CD14-positive monocyte (primary cell): ENCODE data around the gene CCDC38. TPM values are rescaled to one million over a fixed set of nuclear protein-coding genes. Genes with fewer than 3 reads are reported as not detected.

Source experiments
- DNase-seq, 3 donors: peaks; one replicate each; pipeline ENCODE4 v3.0.0-alpha.2; 2011 to 2022
- H2AFZ ChIP-seq: 2 replicates; pipeline ENCODE4 v1.6.0; 2012; ENCODE audit warnings: mild to moderate bottlenecking, low read depth, low read length, inconsistent platforms; ENCODE audit not compliant: insufficient read depth, poor library complexity, severe bottlenecking
- H3K27ac ChIP-seq, 2 donors: 1 replicate in 1 of 2; 2 replicates in 1 of 2; pipeline ENCODE4 v1.5.1; 2012 to 2013; ENCODE audit warnings: low read length in 2 of 2, control low read depth in 1 of 2, inconsistent platforms in 1 of 2, low read depth in 1 of 2, mild to moderate bottlenecking in 1 of 2
- H3K27me3 ChIP-seq, 2 donors: one replicate each; pipeline versions ENCODE4 v1.6.0 to v1.6.1; 2011 to 2013; ENCODE audit warnings: low read length in 2 of 2; ENCODE audit not compliant: control insufficient read depth in 2 of 2, insufficient read depth in 2 of 2
- H3K36me3 ChIP-seq, 2 donors: replicated peaks in 1 of 2; 1 replicate in 1 of 2; 2 replicates in 1 of 2; pipeline versions ENCODE4 v1.5.1 to v1.6.1; 2012 to 2013; ENCODE audit warnings: low read length in 2 of 2, control low read depth in 1 of 2, inconsistent platforms in 1 of 2, mild to moderate bottlenecking in 1 of 2; ENCODE audit not compliant: insufficient read depth in 2 of 2, control insufficient read depth in 1 of 2
- H3K4me1 ChIP-seq, 2 donors: 1 replicate in 1 of 2; 2 replicates in 1 of 2; pipeline versions ENCODE4 v1.5.1 to v1.6.1; 2012 to 2013; ENCODE audit warnings: low read length in 2 of 2, control low read depth in 1 of 2, inconsistent platforms in 1 of 2, mild to moderate bottlenecking in 1 of 2, moderate library complexity in 1 of 2; ENCODE audit not compliant: insufficient read depth in 2 of 2, control insufficient read depth in 1 of 2
- H3K4me2 ChIP-seq: replicated peaks from 2 replicates; pipeline ENCODE3; 2012; ENCODE audit warnings: low read length, moderate library complexity, mild to moderate bottlenecking; ENCODE audit not compliant: poor library complexity, severe bottlenecking; ENCODE audit errors: extremely low read depth
- H3K4me3 ChIP-seq, 3 experiments: fragments of 200-600 bp in 1 of 3; sonication (generic) in 1 of 3; replicated peaks in 1 of 3; 1 replicate in 2 of 3; 2 replicates in 1 of 3; pipeline ENCODE4 v1.5.1; 2011 to 2013; ENCODE audit warnings: low read length in 3 of 3, mild to moderate bottlenecking in 3 of 3, control low read depth in 2 of 3, low read depth in 2 of 3, inconsistent platforms in 1 of 3, moderate library complexity in 1 of 3
- H3K79me2 ChIP-seq: 2 replicates; pipeline ENCODE4 v1.6.0; 2012; ENCODE audit warnings: mild to moderate bottlenecking, control low read depth, inconsistent platforms, low read length, moderate library complexity; ENCODE audit not compliant: insufficient read depth
- H3K9ac ChIP-seq: 2 replicates; pipeline ENCODE4 v1.6.0; 2017; ENCODE audit warnings: low read length, mild to moderate bottlenecking; ENCODE audit not compliant: insufficient read depth, poor library complexity, severe bottlenecking
- H3K9me3 ChIP-seq, 2 donors: replicated peaks in 1 of 2; 1 replicate in 1 of 2; 2 replicates in 1 of 2; pipeline versions ENCODE4 v1.5.1 to v1.6.1; 2012 to 2013; ENCODE audit warnings: low read length in 2 of 2, control low read depth in 1 of 2; ENCODE audit not compliant: control insufficient read depth in 1 of 2, insufficient read depth in 1 of 2
- H4K20me1 ChIP-seq: 2 replicates; pipeline ENCODE4 v1.6.0; 2012; ENCODE audit warnings: mild to moderate bottlenecking, low read length, control low read depth, moderate library complexity; ENCODE audit not compliant: insufficient read depth
- H3K27ac Mint-ChIP-seq, 7 donors: one replicate each; pipeline ENCODE4 v1.8.0; 2020; ENCODE audit warnings: mild to moderate bottlenecking in 7 of 7, mixed read lengths in 7 of 7, moderate library complexity in 6 of 7, inconsistent platforms in 2 of 7
- H3K27me3 Mint-ChIP-seq, 3 donors: one replicate each; pipeline ENCODE4 v1.8.0; 2021 to 2022; ENCODE audit warnings: low read depth in 3 of 3, mild to moderate bottlenecking in 3 of 3, mixed read lengths in 3 of 3, moderate library complexity in 3 of 3, inconsistent platforms in 1 of 3
- H3K36me3 Mint-ChIP-seq, 2 donors: one replicate each; pipeline ENCODE4 v1.8.0; 2020; ENCODE audit warnings: mixed read lengths in 2 of 2, inconsistent platforms in 1 of 2, mild to moderate bottlenecking in 1 of 2
- H3K4me1 Mint-ChIP-seq: one replicate; pipeline ENCODE4 v1.8.0; 2020; ENCODE audit warnings: mild to moderate bottlenecking, mixed read lengths
- H3K4me3 Mint-ChIP-seq, 2 donors: one replicate each; pipeline ENCODE4 v1.8.0; 2020; ENCODE audit warnings: mild to moderate bottlenecking in 2 of 2, mixed read lengths in 2 of 2, moderate library complexity in 1 of 2
- H3K9me3 Mint-ChIP-seq, 7 donors: one replicate each; pipeline ENCODE4 v1.8.0; 2020 to 2022; ENCODE audit warnings: mixed read lengths in 7 of 7, mild to moderate bottlenecking in 6 of 7, moderate library complexity in 6 of 7, inconsistent platforms in 2 of 7
- CTCF ChIP-seq: fragments of 200-600 bp; IDR thresholded peaks from one replicate; pipeline ENCODE4 v1.8.0; 2022; ENCODE audit warnings: antibody characterized with exemption, mild to moderate bottlenecking
- WGBS: methylation state at CpG from one replicate; pipeline ENCODE4 v1.1.5; 2013; ENCODE audit warnings: missing lambda C conversion rate; ENCODE audit not compliant: insufficient coverage; 5-methylcytosine and 5-hydroxymethylcytosine counted together
- intact Hi-C, 2 donors: fragments of 100-400 bp; cut with micrococcal nuclease; formaldehyde crosslinking; loops; one replicate each; pipeline versions ENCODE4 v1.15.0 to v1.15.1; 2023
- polyA plus RNA-seq, 3 donors: library from polyadenylated mRNA; depleted of rRNA in 1 of 3; unstranded in 2 of 3; stranded (reverse) in 1 of 3; fragments of 300-500 nt in 2 of 3; fragments of >200 nt in 1 of 3; fragmentation: Illumina TruSeq in 2 of 3; gene quantifications; 1 replicate in 2 of 3; 2 replicates in 1 of 3; pipeline ENCODE4 v1.2.3, GENCODE V29; 2012 to 2021

Gene CCDC38
- polyA plus RNA-seq, 3 donors: not detected

- H4K20me1 ChIP-seq: no peaks in the 10 kb centered on the region
- no peak overlapping the region for H3K9ac ChIP-seq
- no peaks in the 10 kb centered on the region for H3K36me3 Mint-ChIP-seq
- peaks cover 0 to 3% (median 0%) of the 10 kb centered on the region in 7 donors for H3K9me3 Mint-ChIP-seq
- DNase-seq: no peak
- H3K27me3 ChIP-seq: no peaks in the 10 kb centered on the region
- no peak overlapping the region for H3K4me3 Mint-ChIP-seq
- H3K4me3 ChIP-seq: no peak overlapping the region
- H3K27ac ChIP-seq: no peak overlapping the region
- H3K79me2 ChIP-seq: no peaks in the 10 kb centered on the region
- intact Hi-C loops: no loop called here
- no peaks in the 10 kb centered on the region for H3K4me1 Mint-ChIP-seq
- no peak overlapping the region for H3K4me2 ChIP-seq
- H3K9me3 ChIP-seq: no peaks in the 10 kb centered on the region
- H2AFZ ChIP-seq: no peak overlapping the region
- peaks cover 7 to 18% (median 16%) of the 10 kb centered on the region in 3 donors for H3K27me3 Mint-ChIP-seq
- TF ChIP-seq CTCF: no peak
- no CpG with 5 or more reads among the region's 3 CpGs for WGBS
- no peaks in the 10 kb centered on the region for H3K4me1 ChIP-seq
- H3K36me3 ChIP-seq: no peaks in the 10 kb centered on the region
- H3K27ac Mint-ChIP-seq: no peak overlapping the region
Observed at GRCh38 chr12:95890958-95891357, 51.5 kb downstream of the CCDC38 start.

- intact Hi-C loops: no loop called here
Observed at GRCh38 chr12:95887311-95887710, 55.1 kb downstream of the CCDC38 start.

More at GRCh38 chr12:95887311-95887710, 55.1 kb downstream of the CCDC38 start:
- Mint-ChIP-seq H3K27me3 (peaks cover 2 to 6% (median 6%) of the 10 kb centered on the region in 3 donors), H3K9me3 (peaks cover 0 to 5% (median 0%) of the 10 kb centered on the region in 7 donors), H3K36me3 (no peaks in the 10 kb centered on the region), H3K4me1 (no peaks in the 10 kb centered on the region), H3K27ac (no peak overlapping the region), H3K4me3 (no peak overlapping the region)
- no peaks in the 10 kb centered on the region for H3K4me1 ChIP-seq
- H3K4me3 ChIP-seq: no peak overlapping the region
- no peaks in the 10 kb centered on the region for H4K20me1 ChIP-seq
- no peak overlapping the region for H3K9ac ChIP-seq
- WGBS: 100% methylated on average over 1 of the region's 5 CpGs
- H3K36me3 ChIP-seq: no peaks in the 10 kb centered on the region
- H3K9me3 ChIP-seq: peaks cover 0 to 4% of the 10 kb centered on the region in 2 donors
- H3K79me2 ChIP-seq: no peaks in the 10 kb centered on the region
- TF ChIP-seq CTCF: no peak
- no peak overlapping the region for H3K4me2 ChIP-seq
- DNase-seq: no peak
- no peaks in the 10 kb centered on the region for H3K27me3 ChIP-seq
- H2AFZ ChIP-seq: no peak overlapping the region
- no peak overlapping the region for H3K27ac ChIP-seq
